ENCODE data around the gene FNBP1. TPM values are rescaled to one million over a fixed set of nuclear protein-coding genes. Genes with fewer than 3 reads are reported as not detected.
A peak's percentile ranks its signal among the peaks of the same experiment; 100 is the strongest.

Gene FNBP1
- total and polyA plus RNA-seq, 2 experiments from 2014 or later, result 26.6 to 28.8 TPM

- Histone ChIP-seq H3K4me1 (ENCODE audit: insufficient read depth) (peaks cover 26% of the 10 kb centered on the region), H3K4me2 (peak overlapping the region; percentile 12; the same call in 1 of the 2 replicates), H4K20me1 (replicated peaks; ENCODE audit: insufficient read depth) (peaks cover 14% of the 10 kb centered on the region), H3K4me3 (no peak overlapping the region), H3K27ac (ENCODE audit: low read depth) (no peak overlapping the region), H3K27me3 (ENCODE audit: insufficient read depth) (peaks cover 33% of the 10 kb centered on the region), H3F3A (replicated peaks; ENCODE audit: low read depth) (peaks cover 11% of the 10 kb centered on the region), H3K79me2 (replicated peaks; ENCODE audit: insufficient read depth) (peaks cover 9% of the 10 kb centered on the region), H2AFZ (no peak overlapping the region), H3K9me2 (ENCODE audit: insufficient read depth) (no peaks in the 10 kb centered on the region), H3K36me3 (ENCODE audit: insufficient read depth) (no peaks in the 10 kb centered on the region)
- ATAC-seq (no peak), DNase-seq (ENCODE audit: low spot score) (no peak)
- Mint-ChIP-seq H3K27me3 (ENCODE audit: insufficient read depth, low read depth, poor library complexity) (peaks cover 24% of the 10 kb centered on the region), H3K27ac (no peak overlapping the region), H3K4me3 (no peak overlapping the region), H3K9me3 (peaks cover 2% of the 10 kb centered on the region; the same call in 1 of the 3 replicates), H3K36me3 (ENCODE audit: low read depth) (peaks cover 4% of the 10 kb centered on the region), H3K4me1 (peaks cover 37% of the 10 kb centered on the region)
- no peak for TF ChIP-seq ETS1 (IDR thresholded peaks at IDR 0.05)
- TF ChIP-seq ZNF114 (CRISPR knock-in tag; IDR thresholded peaks at IDR 0.05), result no peak
- TF ChIP-seq JUNB (IDR thresholded peaks at IDR 0.05; ENCODE audit: unreplicated experiment), result no peak
- no peak for TF ChIP-seq EZH2 (IDR thresholded peaks at IDR 0.05; ENCODE audit: low read depth, unreplicated experiment)
- no peak for TF ChIP-seq ZNF462 (CRISPR knock-in tag; IDR thresholded peaks at IDR 0.05)
- no peak for TF ChIP-seq NANOG (IDR thresholded peaks at IDR 0.05; ENCODE audit: borderline replicate concordance)
- no peak for TF ChIP-seq STAT1 (IDR thresholded peaks at IDR 0.05; ENCODE audit: unreplicated experiment)
- no peak for TF ChIP-seq ZNF331 (CRISPR knock-in tag; IDR thresholded peaks at IDR 0.05; ENCODE audit: low read depth)
- no peak for TF ChIP-seq EZH2phosphoT487 (IDR thresholded peaks at IDR 0.05; ENCODE audit: unreplicated experiment)
- no peak for TF ChIP-seq POLR2AphosphoS5 (IDR thresholded peaks at IDR 0.05; ENCODE audit: low read depth)
- TF ChIP-seq CTCF (conservative IDR thresholded peaks at IDR 0.05; ENCODE audit: low read depth in 2 of 2), result no peak
These were observed 2.9 kb upstream of the FNBP1 start for GRCh38 chr9:130045725-130046450.
